BE2C (cell line): ENCODE results near the gene ZNF32.
"Not testable (repeated sequence)": the region's sequence is repeated elsewhere in the genome, so short reads cannot be mapped to it uniquely, and the experiment has no call there.

Source experiments
- DNase-seq: peaks from one replicate; pipeline ENCODE4 v3.0.0-alpha.2; 2020
- H3K27me3 ChIP-seq: fragments of 250-450 bp; sonication (Bioruptor Pico); 2 replicates; pipeline ENCODE4 v1.5.1; 2020; ENCODE audit warnings: mild to moderate bottlenecking
- H3K36me3 ChIP-seq: fragments of 250-450 bp; sonication (Bioruptor Pico); 2 replicates; pipeline ENCODE4 v1.5.1; 2020; ENCODE audit warnings: mild to moderate bottlenecking
- H3K4me1 ChIP-seq: fragments of 250-450 bp; sonication (Bioruptor Pico); 2 replicates; pipeline ENCODE4 v1.5.1; 2020
- H3K4me3 ChIP-seq: 2 replicates; pipeline ENCODE4 v1.5.1; 2011; ENCODE audit warnings: low read depth, low read length
- H3K9me3 ChIP-seq: fragments of 250-450 bp; sonication (Bioruptor Pico); 2 replicates; pipeline ENCODE4 v1.5.1; 2020
- CTCF ChIP-seq: IDR thresholded peaks from 2 replicates; pipeline ENCODE4 v1.5.1; 2012; ENCODE audit warnings: mild to moderate bottlenecking, low read depth, low read length

Gene ZNF32

GRCh38 chr10:43605850-43606322 lies 42.8 kb downstream of the ZNF32 start:
- Histone ChIP-seq H3K9me3 (no peaks in the 10 kb centered on the region), H3K4me1 (no peaks in the 10 kb centered on the region), H3K36me3 (no peaks in the 10 kb centered on the region), H3K27me3 (no peaks in the 10 kb centered on the region), H3K4me3 (peak overlapping the region; percentile 66)
- no peak for DNase-seq
- TF ChIP-seq CTCF: no peak

- H3K9me3 ChIP-seq, H3K4me3 ChIP-seq, H3K4me1 ChIP-seq, H3K36me3 ChIP-seq, DNase-seq, H3K27me3 ChIP-seq: not testable (repeated sequence)
Measured at GRCh38 chr10:43601576-43601975, 47.1 kb downstream of the ZNF32 start.

DNA sequence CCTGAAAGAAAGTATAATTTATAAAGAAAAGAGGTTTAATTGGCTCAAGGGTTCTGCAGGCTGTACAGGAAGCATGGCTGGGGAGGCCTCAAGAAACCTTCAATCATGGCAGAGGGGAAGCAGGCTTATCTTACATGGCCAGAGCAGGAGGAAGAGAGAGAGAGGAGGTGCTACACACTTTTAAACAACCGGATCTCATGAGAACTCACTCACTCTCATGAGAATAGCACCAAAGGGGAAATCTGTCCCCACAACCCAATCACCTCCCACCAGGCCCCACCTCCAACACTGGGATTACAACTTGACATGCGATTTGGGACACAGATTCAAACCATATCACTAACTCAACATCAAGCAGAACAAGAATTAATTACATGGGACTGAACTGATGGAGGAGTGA lies 49.3 kb downstream of the ZNF32 start:
- no peaks in the 10 kb centered on the region for H3K4me1 ChIP-seq

DNA sequence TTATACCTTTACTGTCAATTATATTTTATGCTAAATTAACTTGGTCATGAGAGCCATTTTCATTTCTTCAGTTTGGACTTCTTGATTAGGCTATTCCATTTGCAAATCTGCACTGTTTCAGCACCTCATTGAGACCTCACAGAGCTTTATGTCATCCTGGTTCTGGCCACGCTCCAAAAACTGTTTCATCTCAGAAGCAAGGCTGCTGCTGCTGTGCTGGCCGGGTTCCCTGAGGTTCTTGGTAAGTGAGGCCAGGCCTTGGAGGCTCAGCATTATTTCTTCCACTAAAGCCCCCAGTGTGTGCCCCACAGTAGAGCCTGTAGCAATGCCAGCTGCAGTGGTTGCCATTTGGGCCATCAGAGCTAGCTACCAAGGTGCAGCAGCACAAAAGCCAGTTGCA lies 50.2 kb downstream of the ZNF32 start:
- Histone ChIP-seq H3K4me3 (no peak overlapping the region), H3K9me3 (no peaks in the 10 kb centered on the region), H3K27me3 (no peaks in the 10 kb centered on the region), H3K4me1 (no peaks in the 10 kb centered on the region), H3K36me3 (no peaks in the 10 kb centered on the region)
- no peak for TF ChIP-seq CTCF
- no peak for DNase-seq

More for the DNA sequence above, 49.3 kb downstream of the ZNF32 start:
- DNase-seq: no peak
- Histone ChIP-seq H3K27me3 (no peaks in the 10 kb centered on the region), H3K9me3 (no peaks in the 10 kb centered on the region), H3K4me3 (no peak overlapping the region), H3K36me3 (no peaks in the 10 kb centered on the region)
- TF ChIP-seq CTCF: no peak

DNA sequence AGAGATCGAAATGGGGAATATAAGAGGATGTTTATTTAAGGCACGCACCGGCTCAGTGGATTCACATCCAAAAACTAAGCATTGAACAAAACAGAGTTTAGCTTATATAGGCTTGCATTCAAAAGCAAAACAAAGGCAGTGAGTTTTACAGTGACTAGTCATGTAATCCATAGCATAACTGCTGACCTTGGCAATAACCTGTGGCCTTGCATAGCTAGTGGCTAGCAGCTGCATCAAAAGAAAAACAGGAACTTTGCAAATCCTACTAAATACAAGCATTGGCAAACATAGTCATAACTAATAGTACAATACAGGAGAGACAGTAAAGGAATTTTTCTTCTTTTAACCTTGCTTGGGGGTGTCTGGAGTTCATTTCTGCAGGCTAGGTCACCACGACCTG lies 52.1 kb downstream of the ZNF32 start:
- no peaks in the 10 kb centered on the region for H3K9me3 ChIP-seq
- H3K4me1 ChIP-seq: no peaks in the 10 kb centered on the region
- H3K27me3 ChIP-seq: no peaks in the 10 kb centered on the region
- no peak for TF ChIP-seq CTCF
- H3K36me3 ChIP-seq: no peaks in the 10 kb centered on the region
- no peak for DNase-seq
- no peak overlapping the region for H3K4me3 ChIP-seq

- TF ChIP-seq CTCF: no peak
- Histone ChIP-seq H3K4me1 (no peaks in the 10 kb centered on the region), H3K36me3 (no peaks in the 10 kb centered on the region), H3K9me3 (no peaks in the 10 kb centered on the region), H3K27me3 (no peaks in the 10 kb centered on the region), H3K4me3 (no peak overlapping the region)
- no peak for DNase-seq
Measured at GRCh38 chr10:43595739-43596298, 52.9 kb downstream of the ZNF32 start.
